ENCODE data around the gene MAP7D3. TPM values are rescaled to one million over a fixed set of nuclear protein-coding genes. Genes with fewer than 3 reads are reported as not detected.

MAP7D3 gene
- total and polyA plus RNA-seq, 9 of the 15 experiments (the other 6 are each of a cell fraction or from before 2014, with no cell fraction given) = 9.4 to 27.7 (median 14.0) TPM

GRCh38 chrX:136205882-136206380, 45.3 kb downstream of the MAP7D3 start (continued):
- no peak for TF ChIP-seq PBX2 (CRISPR knock-in tag; IDR thresholded peaks at IDR 0.05; ENCODE audit: low read depth)
- no peak for TF ChIP-seq PBX2 (tag; conservative IDR thresholded peaks at IDR 0.05; ENCODE audit: low read depth)
- TF ChIP-seq ZNF212 (CRISPR knock-in tag; IDR thresholded peaks at IDR 0.05) = no peak
- TF ChIP-seq SP2 (IDR thresholded peaks at IDR 0.05; ENCODE audit: extremely low read depth, low read depth, low read length, poor library complexity, severe bottlenecking) = no peak
- TF ChIP-seq STAG1 (CRISPR knock-in tag; IDR thresholded peaks at IDR 0.05; ENCODE audit: borderline replicate concordance) = no peak

- BruUV-seq (replicated peaks) = no TSS peak
- POLR2A ChIA-PET = no interaction called here
These were observed 46.6 kb downstream of the MAP7D3 start for GRCh38 chrX:136204571-136204970.

More at GRCh38 chrX:136204571-136204970, 46.6 kb downstream of the MAP7D3 start:
- Histone ChIP-seq H3K27me3 (ENCODE audit: control insufficient read depth in 2 of 2, insufficient read depth in 2 of 2, low read length in 2 of 2) (peaks cover 2 to 30% of the 10 kb centered on the region in 2 experiments), H2AFZ (ENCODE audit: low read depth, low read length) (no peak overlapping the region), H3K79me2 (ENCODE audit: control insufficient read depth, insufficient read depth, low read length) (no peaks in the 10 kb centered on the region), H3K4me3 (no peak overlapping the region), H4K20me1 (replicated peaks; ENCODE audit: control insufficient read depth, insufficient read depth, low read length) (no peaks in the 10 kb centered on the region), H3K4me1 (replicated peaks in 1 of 2; ENCODE audit: control insufficient read depth in 2 of 2, insufficient read depth in 2 of 2, low read length in 2 of 2) (peaks cover 0 to 3% of the 10 kb centered on the region in 2 experiments; a peak in 2 of 5 replicates), H3K4me2 (ENCODE audit: insufficient read depth, low read length) (no peak overlapping the region), H3K9me3 (replicated peaks; ENCODE audit: control insufficient read depth, insufficient read depth, low read depth, low read length) (no peaks in the 10 kb centered on the region), H3K27ac (ENCODE audit: extremely low read depth, low read depth, low read length) (no peak overlapping the region), H3K9ac (ENCODE audit: insufficient read depth in 1 of 2, low read depth in 2 of 2, low read length in 2 of 2) (no peak overlapping the region), H3K36me3 (ENCODE audit: control insufficient read depth, insufficient read depth, low read length) (no peaks in the 10 kb centered on the region), H3K9me1 (ENCODE audit: control insufficient read depth, insufficient read depth, low read length) (no peaks in the 10 kb centered on the region)
- no peak for ATAC-seq
- FAIRE-seq = no peak
- no peak for TF ChIP-seq E4F1 (CRISPR knock-in tag; IDR thresholded peaks at IDR 0.05; ENCODE audit: borderline replicate concordance)
- TF ChIP-seq FOXJ2 (tag; IDR thresholded peaks at IDR 0.05) = peak; percentile 60; the same call in 1 of the 2 replicates
- TF ChIP-seq EZH2 (IDR thresholded peaks at IDR 0.05; ENCODE audit: borderline replicate concordance, low read depth, low read length) = no peak
- TF ChIP-seq ZBTB11 (CRISPR knock-in tag; IDR thresholded peaks at IDR 0.05) = no peak
- peak; percentile 45 for TF ChIP-seq RFX1 (IDR thresholded peaks at IDR 0.05)
- DNase-seq (ENCODE audit: extremely low read depth in 1 of 4, low spot score in 3 of 4) = peak in 1 of 4 experiments; percentile 7
- intact Hi-C loops (cut with micrococcal nuclease) = no loop called here
- in situ Hi-C loops (cut with MboI) = no loop called here
- CTCF ChIA-PET (ENCODE audit: low intra/inter-chr PET ratio) = no interaction called here
- 8% methylated on average over 2 of the region's 2 CpGs for WGBS (ENCODE audit: insufficient coverage, low coverage, missing lambda C conversion rate)
